ENCODE data around the gene SBK2.

SBK2 gene

GRCh38 chr19:55554741-55555152 lies 17.8 kb upstream of the SBK2 start:
- in situ Hi-C loops (cut with MboI; ENCODE audit: low sequenced_read_pairs), result no loop called here

GRCh38 chr19:55554302-55554701 lies 17.4 kb upstream of the SBK2 start:
- in situ Hi-C loops (cut with MboI; ENCODE audit: low sequenced_read_pairs), result no loop called here

GRCh38 chr19:55553217-55554182 lies 16.6 kb upstream of the SBK2 start:
- in situ Hi-C loops (cut with MboI; ENCODE audit: low sequenced_read_pairs), result no loop called here

GRCh38 chr19:55552620-55553019 lies 15.7 kb upstream of the SBK2 start:
- in situ Hi-C loops (cut with MboI; ENCODE audit: low sequenced_read_pairs), result no loop called here

- in situ Hi-C loops (cut with MboI; ENCODE audit: low sequenced_read_pairs), result no loop called here
These were observed 15.3 kb upstream of the SBK2 start for GRCh38 chr19:55552206-55552605.

GRCh38 chr19:55550321-55550650 lies 13.4 kb upstream of the SBK2 start:
- in situ Hi-C loops (cut with MboI; ENCODE audit: low sequenced_read_pairs), result no loop called here

- in situ Hi-C loops (cut with MboI; ENCODE audit: low sequenced_read_pairs), result no loop called here
These were observed 12.8 kb upstream of the SBK2 start for GRCh38 chr19:55549500-55550320.

- in situ Hi-C loops (cut with MboI; ENCODE audit: low sequenced_read_pairs), result no loop called here
These were observed 10.1 kb upstream of the SBK2 start for GRCh38 chr19:55546822-55547614.

GRCh38 chr19:55546011-55546410 lies 9.1 kb upstream of the SBK2 start:
- in situ Hi-C loops (cut with MboI; ENCODE audit: low sequenced_read_pairs), result no loop called here

- in situ Hi-C loops (cut with MboI; ENCODE audit: low sequenced_read_pairs), result no loop called here
These were observed 8.5 kb upstream of the SBK2 start, which contains the start of gene SBK3 for GRCh38 chr19:55545443-55545842. SBK3 (minus strand) TSS chr19:55545543; CDS start chr19:55545543, 0 bp downstream.

- in situ Hi-C loops (cut with MboI; ENCODE audit: low sequenced_read_pairs), result no loop called here
These were observed 8.0 kb upstream of the SBK2 start for GRCh38 chr19:55544776-55545439.

GRCh38 chr19:55544014-55544413 lies 7.1 kb upstream of the SBK2 start:
- in situ Hi-C loops (cut with MboI; ENCODE audit: low sequenced_read_pairs), result no loop called here

GRCh38 chr19:55543567-55543966 lies 6.6 kb upstream of the SBK2 start:
- in situ Hi-C loops (cut with MboI; ENCODE audit: low sequenced_read_pairs), result no loop called here

- in situ Hi-C loops (cut with MboI; ENCODE audit: low sequenced_read_pairs), result no loop called here
These were observed 5.4 kb upstream of the SBK2 start for GRCh38 chr19:55542292-55542855.

- in situ Hi-C loops (cut with MboI; ENCODE audit: low sequenced_read_pairs), result no loop called here
These were observed 4.2 kb upstream of the SBK2 start for GRCh38 chr19:55541091-55541490.

GRCh38 chr19:55540619-55541018 lies 3.7 kb upstream of the SBK2 start:
- in situ Hi-C loops (cut with MboI; ENCODE audit: low sequenced_read_pairs), result no loop called here

- in situ Hi-C loops (cut with MboI; ENCODE audit: low sequenced_read_pairs), result no loop called here
These were observed 2.4 kb upstream of the SBK2 start for GRCh38 chr19:55539090-55539984.

GRCh38 chr19:55538132-55538531 lies 1.2 kb upstream of the SBK2 start:
- in situ Hi-C loops (cut with MboI; ENCODE audit: low sequenced_read_pairs), result no loop called here

- in situ Hi-C loops (cut with MboI; ENCODE audit: low sequenced_read_pairs), result no loop called here
These were observed 793 bp upstream of the SBK2 start for GRCh38 chr19:55537741-55538111.
